RPMI8226 (cell line): ENCODE results near the gene SFMBT2.
"Not testable (repeated sequence)": the region's sequence is repeated elsewhere in the genome, so short reads cannot be mapped to it uniquely, and the experiment has no call there.

Experiments used
- DNase-seq: peaks from one replicate; pipeline ENCODE4 v3.0.0-alpha.2; 2015

SFMBT2 gene

GRCh38 chr10:7400068-7400715, 10.6 kb downstream of the SFMBT2 start:
- DNase-seq, result no peak

- DNase-seq, result no peak
Observed at GRCh38 chr10:7399533-7399932, 11.3 kb downstream of the SFMBT2 start.

- no peak for DNase-seq
Observed at GRCh38 chr10:7397049-7398035, 13.5 kb downstream of the SFMBT2 start.

GRCh38 chr10:7392301-7392700, 18.5 kb downstream of the SFMBT2 start:
- not testable (repeated sequence) for DNase-seq

GRCh38 chr10:7391748-7392147, 19.1 kb downstream of the SFMBT2 start:
- no peak for DNase-seq

- not testable (repeated sequence) for DNase-seq
Observed at GRCh38 chr10:7390689-7391110, 20.1 kb downstream of the SFMBT2 start.

GRCh38 chr10:7389844-7390243, 21.0 kb downstream of the SFMBT2 start:
- no peak for DNase-seq

- DNase-seq, result no peak
Observed at GRCh38 chr10:7389346-7389745, 21.5 kb downstream of the SFMBT2 start.

- DNase-seq, result no peak
Observed at GRCh38 chr10:7388602-7389001, 22.2 kb downstream of the SFMBT2 start.

- not testable (repeated sequence) for DNase-seq
Observed at GRCh38 chr10:7388149-7388548, 22.7 kb downstream of the SFMBT2 start.

GRCh38 chr10:7385114-7385513, 25.7 kb downstream of the SFMBT2 start:
- no peak for DNase-seq

GRCh38 chr10:7383442-7383841, 27.4 kb downstream of the SFMBT2 start:
- no peak for DNase-seq

- no peak for DNase-seq
Observed at GRCh38 chr10:7380704-7381241, 30.1 kb downstream of the SFMBT2 start.

- no peak for DNase-seq
Observed at GRCh38 chr10:7378602-7379403, 32.0 kb downstream of the SFMBT2 start.

- DNase-seq, result no peak
Observed at GRCh38 chr10:7377614-7378248, 33.1 kb downstream of the SFMBT2 start.

GRCh38 chr10:7374795-7375194, 36.0 kb downstream of the SFMBT2 start:
- no peak for DNase-seq

- no peak for DNase-seq
Observed at GRCh38 chr10:7373039-7373438, 37.8 kb downstream of the SFMBT2 start.

- no peak for DNase-seq
Observed at GRCh38 chr10:7372504-7372903, 38.3 kb downstream of the SFMBT2 start.

GRCh38 chr10:7370511-7370910, 40.3 kb downstream of the SFMBT2 start:
- no peak for DNase-seq

GRCh38 chr10:7365027-7365745, 45.6 kb downstream of the SFMBT2 start:
- DNase-seq, result no peak

GRCh38 chr10:7364474-7364873, 46.4 kb downstream of the SFMBT2 start:
- no peak for DNase-seq

GRCh38 chr10:7363700-7364099, 47.1 kb downstream of the SFMBT2 start:
- no peak for DNase-seq
